Thoracic aorta (tissue), 2 donors: ENCODE results near the gene NAA25. TPM values are rescaled to one million over a fixed set of nuclear protein-coding genes. Genes with fewer than 3 reads are reported as not detected.
"Not testable (repeated sequence)": the region's sequence is repeated elsewhere in the genome, so short reads cannot be mapped to it uniquely, and the experiment has no call there.

Source experiments
- ATAC-seq: fragments of 150-250 bp; one replicate; pipeline ENCODE4 v1.8.0; 2017; ENCODE audit warnings: low read depth; ENCODE audit not compliant: insufficient number of reproducible peaks, low FRiP score
- DNase-seq: peaks from one replicate; pipeline ENCODE4 v3.0.0-alpha.2; 2020; ENCODE audit warnings: low spot score
- H3K27ac ChIP-seq, 2 donors: fragments of 200-600 bp; sonication (generic); 1 replicate in 1 of 2; 2 replicates in 1 of 2; pipeline ENCODE4 v1.5.1; 2016; ENCODE audit warnings: mild to moderate bottlenecking in 2 of 2, moderate library complexity in 2 of 2
- H3K27me3 ChIP-seq: fragments of 200-600 bp; sonication (generic); replicated peaks from 2 replicates; pipeline ENCODE4 v1.6.0; 2016; ENCODE audit warnings: mild to moderate bottlenecking; ENCODE audit not compliant: insufficient read depth
- H3K36me3 ChIP-seq: fragments of 200-600 bp; sonication (generic); one replicate; pipeline ENCODE4 v1.5.1; 2016
- H3K4me1 ChIP-seq, 2 donors: fragments of 200-600 bp; sonication (generic); 1 replicate in 1 of 2; 2 replicates in 1 of 2; pipeline versions ENCODE4 v1.5.1 to v1.6.0; 2016; ENCODE audit warnings: low read depth in 2 of 2, mild to moderate bottlenecking in 1 of 2; ENCODE audit not compliant: control insufficient read depth in 1 of 2
- H3K4me3 ChIP-seq: fragments of 200-600 bp; sonication (generic); 2 replicates; pipeline ENCODE4 v1.5.1; 2016; ENCODE audit warnings: mild to moderate bottlenecking
- H3K9me3 ChIP-seq: fragments of 200-600 bp; sonication (generic); 2 replicates; pipeline ENCODE4 v1.5.1; 2016
- CTCF ChIP-seq: fragments of 200-600 bp; sonication (generic); IDR thresholded peaks from one replicate; pipeline ENCODE4 v1.5.1; 2019; ENCODE audit warnings: antibody characterized with exemption
- total RNA-seq, 2 donors: library from RNA; depleted of rRNA; stranded (reverse); fragments of >200 nt; gene quantifications; one replicate each; pipeline versions ENCODE4 v1.1.0 to v1.2.3, GENCODE V29; 2016

The NAA25 gene
- total RNA-seq, 2 donors from 2014 or later: 16.4 to 52.1 TPM

DNA sequence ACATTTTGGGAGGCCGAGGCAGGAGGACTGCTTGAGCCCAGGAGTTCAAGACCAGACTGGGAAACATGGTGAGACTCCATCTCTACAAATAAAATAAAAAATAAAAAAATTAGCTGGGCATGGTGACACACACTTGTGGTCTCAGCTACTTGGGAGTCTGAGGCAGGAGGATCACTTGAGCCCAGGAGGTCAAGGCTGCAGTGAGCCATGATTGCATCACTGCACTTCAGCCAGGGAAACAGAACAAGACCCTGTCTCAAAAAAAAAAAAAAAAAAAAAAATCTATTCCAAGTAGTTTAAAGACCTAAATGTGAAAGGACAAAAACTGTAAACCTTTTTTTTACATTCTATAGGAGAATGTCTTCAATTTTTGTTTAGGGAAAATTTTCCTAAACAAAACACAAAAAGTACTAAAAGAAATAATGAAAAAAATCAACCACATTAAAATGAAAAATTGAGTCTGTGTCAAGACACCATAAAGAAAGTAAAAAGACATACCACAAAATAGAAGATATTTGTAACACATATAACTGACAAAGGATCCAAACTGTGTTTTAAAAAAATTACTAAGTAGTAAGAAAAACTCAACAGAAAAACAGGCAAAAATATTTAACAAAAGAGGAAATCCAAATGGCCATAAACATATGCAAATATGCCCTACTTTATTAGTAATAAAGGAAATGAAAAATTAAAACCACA lies 112.7 kb downstream of the NAA25 start:
- no peaks in the 10 kb centered on the region for H3K36me3 ChIP-seq
- peaks cover 3 to 35% of the 10 kb centered on the region in 2 donors for H3K4me1 ChIP-seq
- no peak for TF ChIP-seq CTCF
- DNase-seq (no peak), ATAC-seq (no peak)
- no peaks in the 10 kb centered on the region for H3K9me3 ChIP-seq
- H3K4me3 ChIP-seq: no peak overlapping the region
- no peak overlapping the region for H3K27ac ChIP-seq
- H3K27me3 ChIP-seq: no peaks in the 10 kb centered on the region

DNA sequence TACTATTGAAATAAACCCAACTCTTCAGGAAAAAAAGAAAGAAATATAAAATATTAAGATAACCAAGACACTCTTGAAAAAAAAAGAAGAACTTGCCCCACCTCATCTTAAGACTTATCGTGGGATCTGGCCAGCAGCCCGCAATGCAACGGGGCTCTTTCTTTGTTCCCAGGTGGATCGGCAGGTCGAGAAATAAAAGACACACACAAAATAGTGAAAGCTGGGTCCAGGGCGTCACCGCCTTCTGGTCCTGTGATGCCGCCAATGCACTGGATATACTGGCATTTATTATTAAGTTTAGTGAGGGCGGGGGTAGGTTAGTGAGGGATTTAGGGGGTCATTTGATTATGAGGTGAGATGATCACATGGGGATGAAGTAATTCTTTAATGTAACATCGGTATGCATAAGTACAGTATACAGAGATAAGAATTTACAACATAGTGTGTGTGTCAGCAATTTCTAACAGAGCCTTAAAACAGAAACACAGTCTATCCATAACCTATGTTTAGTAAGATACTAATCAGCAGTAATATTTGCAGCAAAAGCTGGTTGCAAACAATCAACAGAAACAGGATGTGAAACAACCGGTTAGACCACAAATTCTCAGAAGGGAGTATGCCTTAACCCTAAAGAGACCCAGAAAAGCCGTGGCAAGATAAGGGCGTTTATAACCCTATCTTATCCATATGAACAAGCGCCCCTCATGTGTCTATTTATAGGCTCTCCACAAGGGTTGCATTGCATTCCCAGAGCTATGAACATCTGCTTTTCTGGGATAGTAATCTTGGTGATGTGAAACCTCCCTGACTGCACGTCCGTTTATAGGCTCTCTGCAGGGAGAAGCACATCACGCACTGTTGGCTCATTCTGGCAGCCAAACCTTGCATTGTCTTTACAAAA lies 114.1 kb downstream of the NAA25 start:
- H3K27ac ChIP-seq, ATAC-seq, H3K9me3 ChIP-seq, H3K36me3 ChIP-seq, H3K27me3 ChIP-seq, DNase-seq: not testable (repeated sequence)
- H3K4me3 ChIP-seq: peak overlapping the region; percentile 32
- peaks cover 0 to 22% of the 10 kb centered on the region in 2 donors for H3K4me1 ChIP-seq

DNA sequence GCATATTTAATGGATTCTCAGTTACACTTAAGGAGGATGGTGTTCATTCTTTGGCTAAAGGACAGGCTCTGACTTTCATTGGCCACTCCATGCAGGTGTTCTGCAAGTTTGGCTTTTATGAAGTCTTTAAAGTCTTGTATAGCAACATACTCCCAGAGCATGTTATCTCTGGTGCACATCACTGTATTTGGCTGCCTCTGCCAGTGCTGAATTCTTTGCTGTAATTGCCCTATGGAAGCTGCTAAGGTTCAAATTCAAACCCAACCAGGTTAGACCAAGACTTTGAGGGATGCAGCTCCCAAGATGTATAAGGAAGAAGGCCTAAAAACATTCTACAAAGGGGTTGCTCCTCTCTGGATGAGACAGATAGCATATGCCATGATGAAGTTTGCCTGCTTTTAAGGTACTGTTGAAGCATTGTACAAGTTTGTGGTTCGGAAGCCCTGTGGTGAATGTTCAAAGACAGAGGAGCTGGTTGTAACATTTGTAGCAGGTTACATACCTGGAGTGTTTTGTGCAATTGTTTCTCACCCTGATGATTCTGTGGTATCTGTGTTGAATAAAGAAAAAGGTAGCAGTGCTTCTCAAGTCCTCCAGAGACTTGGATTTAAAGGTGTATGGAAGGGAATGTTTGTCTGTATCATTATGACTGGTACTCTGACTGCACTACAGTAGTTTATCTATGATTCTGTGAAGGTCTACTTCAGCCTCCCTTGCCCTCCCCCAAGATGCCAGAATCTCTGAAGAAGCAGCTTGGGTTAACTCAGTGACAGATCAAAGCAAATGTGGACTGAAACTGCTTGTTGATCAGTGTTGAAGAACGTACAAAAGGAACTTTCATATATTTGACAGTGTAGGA lies 115.1 kb downstream of the NAA25 start:
- no peak for ATAC-seq

DNA sequence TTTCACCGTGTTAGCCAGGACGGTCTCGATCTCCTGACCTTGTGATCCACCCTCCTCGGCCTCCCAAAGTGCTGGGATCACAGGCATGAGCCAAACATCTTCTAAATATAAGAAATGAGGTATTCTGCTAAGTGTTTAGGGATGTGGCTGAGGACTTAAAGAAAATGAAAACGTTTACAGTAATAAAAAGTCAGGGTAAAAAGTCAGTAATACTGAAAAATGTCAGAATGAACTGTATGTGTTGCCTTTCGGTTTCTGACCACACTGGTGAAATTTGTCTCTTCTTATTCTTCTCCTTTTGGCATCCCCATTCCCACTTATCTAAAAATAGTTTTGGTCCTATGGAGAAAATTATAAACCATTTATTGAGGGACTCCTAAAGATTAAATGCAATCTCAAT lies 116.1 kb downstream of the NAA25 start:
- no peak for TF ChIP-seq CTCF
- ATAC-seq: no peak
- no peaks in the 10 kb centered on the region for H3K9me3 ChIP-seq

More for the DNA sequence above, 115.1 kb downstream of the NAA25 start:
- H3K4me1 ChIP-seq: peaks cover 0 to 19% of the 10 kb centered on the region in 2 donors
- no peaks in the 10 kb centered on the region for H3K9me3 ChIP-seq
- H3K4me3 ChIP-seq: peak overlapping the region; percentile 32
- H3K27ac ChIP-seq: no peak overlapping the region
- no peaks in the 10 kb centered on the region for H3K27me3 ChIP-seq
- TF ChIP-seq CTCF: no peak
- H3K36me3 ChIP-seq: no peaks in the 10 kb centered on the region
- DNase-seq: no peak

DNA sequence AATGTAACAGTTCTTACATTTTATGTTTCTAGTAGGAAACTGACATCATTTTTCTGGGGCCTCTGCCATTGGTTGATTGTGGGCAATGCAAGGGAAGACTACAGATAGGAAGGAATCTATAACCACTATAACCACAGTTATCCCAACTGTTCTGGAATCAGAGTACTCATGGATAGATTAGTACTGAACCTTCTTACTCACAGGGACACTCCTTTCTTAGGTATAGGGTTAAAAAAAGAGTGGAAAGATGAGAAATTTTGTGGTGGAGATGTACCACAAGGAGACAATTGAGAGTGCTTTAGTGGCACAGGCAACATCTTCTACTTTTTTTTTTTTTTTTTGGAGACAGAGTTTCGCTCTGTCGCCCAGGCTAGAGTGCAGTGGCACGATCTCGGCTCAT lies 116.6 kb downstream of the NAA25 start:
- ATAC-seq (no peak), DNase-seq (no peak)
- Histone ChIP-seq H3K36me3 (no peaks in the 10 kb centered on the region), H3K4me1 (peaks cover 0 to 7% of the 10 kb centered on the region in 2 donors), H3K9me3 (no peaks in the 10 kb centered on the region), H3K4me3 (no peak overlapping the region), H3K27ac (no peak overlapping the region), H3K27me3 (no peaks in the 10 kb centered on the region)
- no peak for TF ChIP-seq CTCF

More for the DNA sequence above, 116.1 kb downstream of the NAA25 start:
- Histone ChIP-seq H3K27ac (no peak overlapping the region), H3K36me3 (no peaks in the 10 kb centered on the region), H3K4me1 (peaks cover 0 to 12% of the 10 kb centered on the region in 2 donors), H3K4me3 (no peak overlapping the region), H3K27me3 (no peaks in the 10 kb centered on the region)
- DNase-seq: no peak
